Nephron progenitor cell (in vitro differentiated cells): ENCODE measurements around the gene UHMK1.

Source experiments
- DNase-seq: peaks from one replicate; pipeline ENCODE4 v3.0.0; 2021
- H3K27ac Mint-ChIP-seq: 2 replicates; pipeline ENCODE4 v1.8.0; 2021; ENCODE audit warnings: mild to moderate bottlenecking, moderate library complexity, mixed read lengths
- H3K27me3 Mint-ChIP-seq: 2 replicates; pipeline ENCODE4 v1.8.0; 2021; ENCODE audit warnings: mild to moderate bottlenecking, low read depth, mixed read lengths; ENCODE audit not compliant: poor library complexity
- H3K36me3 Mint-ChIP-seq: 2 replicates; pipeline ENCODE4 v1.8.0; 2021; ENCODE audit warnings: low read depth, mixed read lengths
- H3K4me1 Mint-ChIP-seq: 2 replicates; pipeline ENCODE4 v1.8.0; 2021; ENCODE audit warnings: mixed read lengths
- H3K4me3 Mint-ChIP-seq: 2 replicates; pipeline ENCODE4 v1.8.0; 2021; ENCODE audit warnings: mild to moderate bottlenecking, moderate library complexity, mixed read lengths
- H3K9me3 Mint-ChIP-seq: 2 replicates; pipeline ENCODE4 v1.8.0; 2021; ENCODE audit warnings: mild to moderate bottlenecking, moderate library complexity, mixed read lengths
- TF ChIP-seq, protein P1 (sequence below): fragments of 200-600 bp; sonication (generic); IDR thresholded peaks from 2 replicates; pipeline ENCODE4 v1.5.0; 2021; ENCODE audit warnings: antibody characterized with exemption

The UHMK1 gene

GRCh38 chr1:162502077-162502476, 4.5 kb downstream of the UHMK1 start:
- peaks cover 56% of the 10 kb centered on the region for H3K36me3 Mint-ChIP-seq

GRCh38 chr1:162502928-162503327, 5.3 kb downstream of the UHMK1 start:
- H3K9me3 Mint-ChIP-seq: no peaks in the 10 kb centered on the region

More at GRCh38 chr1:162502077-162502476, 4.5 kb downstream of the UHMK1 start:
- H3K4me1 Mint-ChIP-seq: peaks cover 19% of the 10 kb centered on the region
- TF ChIP-seq, protein P1, sequence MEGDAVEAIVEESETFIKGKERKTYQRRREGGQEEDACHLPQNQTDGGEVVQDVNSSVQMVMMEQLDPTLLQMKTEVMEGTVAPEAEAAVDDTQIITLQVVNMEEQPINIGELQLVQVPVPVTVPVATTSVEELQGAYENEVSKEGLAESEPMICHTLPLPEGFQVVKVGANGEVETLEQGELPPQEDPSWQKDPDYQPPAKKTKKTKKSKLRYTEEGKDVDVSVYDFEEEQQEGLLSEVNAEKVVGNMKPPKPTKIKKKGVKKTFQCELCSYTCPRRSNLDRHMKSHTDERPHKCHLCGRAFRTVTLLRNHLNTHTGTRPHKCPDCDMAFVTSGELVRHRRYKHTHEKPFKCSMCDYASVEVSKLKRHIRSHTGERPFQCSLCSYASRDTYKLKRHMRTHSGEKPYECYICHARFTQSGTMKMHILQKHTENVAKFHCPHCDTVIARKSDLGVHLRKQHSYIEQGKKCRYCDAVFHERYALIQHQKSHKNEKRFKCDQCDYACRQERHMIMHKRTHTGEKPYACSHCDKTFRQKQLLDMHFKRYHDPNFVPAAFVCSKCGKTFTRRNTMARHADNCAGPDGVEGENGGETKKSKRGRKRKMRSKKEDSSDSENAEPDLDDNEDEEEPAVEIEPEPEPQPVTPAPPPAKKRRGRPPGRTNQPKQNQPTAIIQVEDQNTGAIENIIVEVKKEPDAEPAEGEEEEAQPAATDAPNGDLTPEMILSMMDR: no peak
- DNase-seq: no peak
- peaks cover 5% of the 10 kb centered on the region for H3K9me3 Mint-ChIP-seq
- H3K27ac Mint-ChIP-seq: no peak overlapping the region
- peaks cover 4% of the 10 kb centered on the region for H3K27me3 Mint-ChIP-seq
- H3K4me3 Mint-ChIP-seq: no peak overlapping the region

DNA sequence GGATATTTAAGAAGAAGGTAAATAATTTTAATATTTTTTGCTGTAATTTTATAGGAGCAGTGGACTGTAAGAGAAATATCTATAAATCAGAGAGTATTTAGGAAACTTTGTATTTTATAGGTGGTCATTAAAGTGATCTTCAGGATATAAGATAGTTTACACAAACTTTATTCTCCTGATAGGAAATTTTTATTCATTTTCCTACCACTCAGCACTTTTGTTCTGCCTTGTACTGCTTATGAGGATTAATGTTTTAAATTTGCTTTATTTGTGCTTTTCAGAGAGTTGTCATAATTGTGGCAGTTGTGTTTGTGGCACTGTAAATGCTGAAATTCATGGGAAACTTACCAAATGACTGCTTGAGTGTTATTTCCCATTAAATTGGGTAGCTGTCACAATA, 29.7 kb downstream of the UHMK1 start:
- H3K27me3 Mint-ChIP-seq: no peaks in the 10 kb centered on the region
- no peak overlapping the region for H3K4me3 Mint-ChIP-seq
- H3K9me3 Mint-ChIP-seq: no peaks in the 10 kb centered on the region
- H3K4me1 Mint-ChIP-seq: no peaks in the 10 kb centered on the region
- DNase-seq: no peak
- no peak overlapping the region for H3K27ac Mint-ChIP-seq
- TF ChIP-seq, protein P1: no peak
- H3K36me3 Mint-ChIP-seq: peaks cover 38% of the 10 kb centered on the region

More at GRCh38 chr1:162502928-162503327, 5.3 kb downstream of the UHMK1 start:
- Mint-ChIP-seq H3K27me3 (no peaks in the 10 kb centered on the region), H3K27ac (no peak overlapping the region), H3K4me1 (peaks cover 19% of the 10 kb centered on the region), H3K36me3 (peaks cover 59% of the 10 kb centered on the region), H3K4me3 (no peak overlapping the region)
- TF ChIP-seq, protein P1: no peak
- no peak for DNase-seq

GRCh38 chr1:162530307-162530987, 32.8 kb downstream of the UHMK1 start:
- H3K9me3 Mint-ChIP-seq: no peaks in the 10 kb centered on the region
- H3K27me3 Mint-ChIP-seq: no peaks in the 10 kb centered on the region
- H3K4me1 Mint-ChIP-seq: no peaks in the 10 kb centered on the region
- TF ChIP-seq, protein P1: no peak
- no peak for DNase-seq
- peak overlapping the region; percentile 44 for H3K27ac Mint-ChIP-seq
- H3K36me3 Mint-ChIP-seq: peaks cover 10% of the 10 kb centered on the region
- H3K4me3 Mint-ChIP-seq: no peak overlapping the region

DNA sequence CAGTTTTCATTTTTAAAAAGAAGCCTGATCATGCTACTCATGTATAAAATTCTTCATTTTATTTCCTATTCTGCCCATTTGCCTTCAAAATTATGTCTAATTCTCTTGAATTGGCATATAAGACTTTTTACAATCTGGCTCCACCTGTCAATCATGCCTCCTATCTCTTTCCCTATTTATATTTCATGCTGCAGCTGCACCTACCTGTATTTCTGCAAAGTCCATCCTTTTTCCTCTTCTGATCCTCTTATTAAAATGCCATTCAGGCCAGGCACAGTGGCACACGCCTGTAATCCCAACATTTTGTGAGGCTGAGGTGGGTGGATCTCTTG, 33.3 kb downstream of the UHMK1 start:
- no peaks in the 10 kb centered on the region for H3K9me3 Mint-ChIP-seq
- DNase-seq: no peak
- H3K4me3 Mint-ChIP-seq: no peak overlapping the region
- TF ChIP-seq, protein P1: no peak
- no peaks in the 10 kb centered on the region for H3K27me3 Mint-ChIP-seq
- no peaks in the 10 kb centered on the region for H3K4me1 Mint-ChIP-seq
- H3K27ac Mint-ChIP-seq: peak overlapping the region; percentile 18
- peaks cover 9% of the 10 kb centered on the region for H3K36me3 Mint-ChIP-seq

GRCh38 chr1:162535501-162535900, 37.9 kb downstream of the UHMK1 start:
- Mint-ChIP-seq H3K9me3 (no peaks in the 10 kb centered on the region), H3K4me1 (no peaks in the 10 kb centered on the region), H3K4me3 (no peak overlapping the region), H3K27me3 (no peaks in the 10 kb centered on the region), H3K36me3 (peaks cover 5% of the 10 kb centered on the region), H3K27ac (no peak overlapping the region)
- DNase-seq: no peak
- TF ChIP-seq, protein P1: no peak
